Caco-2 (cell line): Measurements from ENCODE around the gene LENG8. TPM values are rescaled to one million over a fixed set of nuclear protein-coding genes. Genes with fewer than 3 reads are reported as not detected.

Experiments used
- BruUV-seq: library from RNA; stranded (reverse); fragments of 400-500 nt; replicated peaks from 2 replicates; lab custom pipeline; 2021; lab: Mats Ljungman, UMichigan
- CTCF ChIA-PET: fragments of 300-600 bp; sonication (Branson Sonifier 250); formaldehyde crosslinking; loops from one replicate; lab custom pipeline; 2022; ENCODE audit warnings: antibody characterized with exemption; lab: Charles Lee
- POLR2A ChIA-PET: fragments of 300-600 bp; sonication (Branson Sonifier 250); formaldehyde crosslinking; loops from one replicate; lab custom pipeline; 2022; ENCODE audit warnings: antibody characterized with exemption; lab: Charles Lee
- DNase-seq, 2 experiments: peaks; one replicate each; pipeline versions ENCODE4 v3.0.0 to v3.0.0-alpha.2; 2020 to 2022
- H3K27me3 ChIP-seq: replicated peaks from 2 replicates; pipeline ENCODE4 v1.6.0; 2011; ENCODE audit warnings: low read length; ENCODE audit not compliant: control insufficient read depth, insufficient read depth
- H3K36me3 ChIP-seq: 2 replicates; pipeline ENCODE4 v1.5.1; 2011; ENCODE audit warnings: low read length; ENCODE audit not compliant: control insufficient read depth, insufficient read depth
- H3K4me1 ChIP-seq: fragments of 250-450 bp; sonication (Bioruptor Pico); 2 replicates; pipeline ENCODE4 v1.5.1; 2020; ENCODE audit warnings: mild to moderate bottlenecking
- H3K4me3 ChIP-seq: 2 replicates; pipeline ENCODE4 v1.5.1; 2011; ENCODE audit warnings: low read depth, mild to moderate bottlenecking, control low read depth, low read length
- H3K9me3 ChIP-seq: fragments of 250-450 bp; sonication (Bioruptor Pico); 2 replicates; pipeline ENCODE4 v1.5.1; 2020; ENCODE audit warnings: mild to moderate bottlenecking, moderate library complexity
- H3K27ac Mint-ChIP-seq: one replicate; pipeline ENCODE4 v1.8.0; 2022; ENCODE audit warnings: mixed read lengths; ENCODE audit not compliant: unreplicated experiment
- H3K27me3 Mint-ChIP-seq: one replicate; pipeline ENCODE4 v1.8.0; 2022; ENCODE audit warnings: mixed read lengths; ENCODE audit not compliant: insufficient read depth, unreplicated experiment
- H3K36me3 Mint-ChIP-seq: one replicate; pipeline ENCODE4 v1.8.0; 2022; ENCODE audit warnings: mild to moderate bottlenecking, mixed read lengths; ENCODE audit not compliant: insufficient read depth, unreplicated experiment
- H3K4me1 Mint-ChIP-seq: one replicate; pipeline ENCODE4 v1.8.0; 2022; ENCODE audit warnings: low read depth, mixed read lengths; ENCODE audit not compliant: unreplicated experiment
- H3K4me3 Mint-ChIP-seq: one replicate; pipeline ENCODE4 v1.8.0; 2022; ENCODE audit warnings: mild to moderate bottlenecking, moderate library complexity, mixed read lengths; ENCODE audit not compliant: unreplicated experiment
- H3K9me3 Mint-ChIP-seq: one replicate; pipeline ENCODE4 v1.8.0; 2022; ENCODE audit warnings: mixed read lengths; ENCODE audit not compliant: unreplicated experiment
- intact Hi-C: fragments of 100-400 bp; cut with micrococcal nuclease; formaldehyde crosslinking; loops from one replicate; pipeline ENCODE4 v1.10.0; 2022; ENCODE audit not compliant: unreplicated experiment
- total RNA-seq: library from RNA; stranded (reverse); gene quantifications from 2 replicates; pipeline ENCODE4 v1.2.3, GENCODE V29; 2022
- TF ChIP-seq, protein P1 (sequence below), 2 experiments: fragments of 200-600 bp in 1 of 2; IDR thresholded peaks; 1 replicate in 1 of 2; 2 replicates in 1 of 2; pipeline versions ENCODE4 v1.5.1 to v1.8.0; 2011 to 2022; ENCODE audit warnings: antibody characterized with exemption in 1 of 2, control low read depth in 1 of 2, inconsistent platforms in 1 of 2, low read depth in 1 of 2, low read length in 1 of 2, mild to moderate bottlenecking in 1 of 2, moderate library complexity in 1 of 2; ENCODE audit not compliant: insufficient read depth in 1 of 2, severe bottlenecking in 1 of 2, unreplicated experiment in 1 of 2

The LENG8 gene
- total RNA-seq, 1 experiment from 2014 or later: 143 TPM

DNA sequence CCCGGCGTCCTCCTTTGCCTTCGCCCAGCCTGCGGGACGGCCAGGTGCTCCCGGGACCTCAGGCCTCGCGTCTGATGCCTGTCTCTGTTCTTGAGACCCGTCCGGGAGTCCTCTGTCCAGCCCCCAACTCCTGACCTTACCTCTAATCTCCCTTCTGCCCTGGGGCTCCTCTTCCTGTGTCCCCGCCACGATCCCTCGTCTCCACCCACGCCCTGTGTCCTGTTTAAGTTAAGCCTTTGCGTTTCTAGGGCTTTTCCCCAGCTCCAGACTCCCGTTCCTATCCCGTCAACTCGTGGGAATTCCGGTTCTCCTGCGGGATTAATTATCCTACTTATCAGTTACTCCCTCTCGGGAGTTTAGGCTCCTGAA, 686 bp downstream of the LENG8 start:
- peak overlapping the region; percentile 92 for H3K4me3 Mint-ChIP-seq
- no peaks in the 10 kb centered on the region for H3K9me3 ChIP-seq
- H3K9me3 Mint-ChIP-seq: no peaks in the 10 kb centered on the region
- no TSS peak for BruUV-seq
- peaks cover 22% of the 10 kb centered on the region for H3K4me1 ChIP-seq
- H3K27ac Mint-ChIP-seq: peak overlapping the region; percentile 94
- H3K4me3 ChIP-seq: peak overlapping the region; percentile 71
- TF ChIP-seq, protein P1, sequence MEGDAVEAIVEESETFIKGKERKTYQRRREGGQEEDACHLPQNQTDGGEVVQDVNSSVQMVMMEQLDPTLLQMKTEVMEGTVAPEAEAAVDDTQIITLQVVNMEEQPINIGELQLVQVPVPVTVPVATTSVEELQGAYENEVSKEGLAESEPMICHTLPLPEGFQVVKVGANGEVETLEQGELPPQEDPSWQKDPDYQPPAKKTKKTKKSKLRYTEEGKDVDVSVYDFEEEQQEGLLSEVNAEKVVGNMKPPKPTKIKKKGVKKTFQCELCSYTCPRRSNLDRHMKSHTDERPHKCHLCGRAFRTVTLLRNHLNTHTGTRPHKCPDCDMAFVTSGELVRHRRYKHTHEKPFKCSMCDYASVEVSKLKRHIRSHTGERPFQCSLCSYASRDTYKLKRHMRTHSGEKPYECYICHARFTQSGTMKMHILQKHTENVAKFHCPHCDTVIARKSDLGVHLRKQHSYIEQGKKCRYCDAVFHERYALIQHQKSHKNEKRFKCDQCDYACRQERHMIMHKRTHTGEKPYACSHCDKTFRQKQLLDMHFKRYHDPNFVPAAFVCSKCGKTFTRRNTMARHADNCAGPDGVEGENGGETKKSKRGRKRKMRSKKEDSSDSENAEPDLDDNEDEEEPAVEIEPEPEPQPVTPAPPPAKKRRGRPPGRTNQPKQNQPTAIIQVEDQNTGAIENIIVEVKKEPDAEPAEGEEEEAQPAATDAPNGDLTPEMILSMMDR (IDR thresholded peaks at IDR 0.05; ENCODE audit: insufficient read depth in 1 of 2, low read depth in 1 of 2, low read length in 1 of 2, severe bottlenecking in 1 of 2, unreplicated experiment in 1 of 2): no peak
- H3K4me1 Mint-ChIP-seq: peaks cover 13% of the 10 kb centered on the region
- POLR2A ChIA-PET: interaction anchor here (1.3 kb wide), 1 partner anchor 613 kb away, joined by 5 read pairs; the partner anchor contains the start of gene RDH13
- peaks cover 12% of the 10 kb centered on the region for H3K36me3 ChIP-seq
- no peak for DNase-seq
- intact Hi-C loops: loop anchor here (1.0 kb wide), 1 partner anchor 15 kb away; no protein-coding TSS in a partner anchor
- peaks cover 80% of the 10 kb centered on the region for H3K36me3 Mint-ChIP-seq
- no peaks in the 10 kb centered on the region for H3K27me3 ChIP-seq
- CTCF ChIA-PET: no interaction called here
- H3K27me3 Mint-ChIP-seq: no peaks in the 10 kb centered on the region

DNA sequence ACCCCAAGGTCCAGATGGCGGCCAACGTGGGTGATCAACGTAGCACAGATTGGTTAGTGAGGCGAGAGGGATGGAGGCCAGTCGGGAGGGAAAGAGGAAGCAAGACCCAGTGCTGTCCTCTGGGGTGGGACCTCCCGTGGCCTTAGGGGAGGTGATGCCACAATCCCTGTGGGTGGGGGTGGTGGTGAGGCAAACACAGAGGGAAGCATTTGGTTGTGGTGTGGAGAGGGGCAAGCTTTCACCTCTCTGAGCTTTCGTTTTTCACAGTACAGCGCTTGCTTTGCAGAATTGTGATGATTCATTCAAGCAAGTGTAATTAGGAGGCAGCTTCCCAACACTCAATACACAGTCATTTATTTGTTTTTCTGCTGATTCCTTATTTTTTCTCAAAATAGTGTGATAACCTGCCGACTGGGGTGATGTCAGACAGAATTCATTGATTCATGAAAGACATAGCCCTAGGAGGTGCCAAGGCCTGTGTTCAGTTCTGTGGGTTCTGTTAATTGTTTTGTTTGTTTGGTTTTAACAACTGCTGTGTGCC, 2.4 kb downstream of the LENG8 start:
- peak overlapping the region; percentile 92 for H3K4me3 Mint-ChIP-seq
- Histone ChIP-seq H3K4me1 (peaks cover 11% of the 10 kb centered on the region), H3K36me3 (peaks cover 11% of the 10 kb centered on the region), H3K9me3 (no peaks in the 10 kb centered on the region), H3K27me3 (no peaks in the 10 kb centered on the region), H3K4me3 (no peak overlapping the region)
- BruUV-seq: no TSS peak
- peak overlapping the region; percentile 94 for H3K27ac Mint-ChIP-seq
- intact Hi-C loops: no loop called here
- no peak for DNase-seq
- TF ChIP-seq, protein P1 (IDR thresholded peaks at IDR 0.05; ENCODE audit: insufficient read depth in 1 of 2, low read depth in 1 of 2, low read length in 1 of 2, severe bottlenecking in 1 of 2, unreplicated experiment in 1 of 2): no peak
- H3K4me1 Mint-ChIP-seq: peaks cover 13% of the 10 kb centered on the region
- H3K9me3 Mint-ChIP-seq: no peaks in the 10 kb centered on the region
- POLR2A ChIA-PET: no interaction called here
- CTCF ChIA-PET: no interaction called here
- H3K27me3 Mint-ChIP-seq: no peaks in the 10 kb centered on the region
- H3K36me3 Mint-ChIP-seq: peaks cover 85% of the 10 kb centered on the region

DNA sequence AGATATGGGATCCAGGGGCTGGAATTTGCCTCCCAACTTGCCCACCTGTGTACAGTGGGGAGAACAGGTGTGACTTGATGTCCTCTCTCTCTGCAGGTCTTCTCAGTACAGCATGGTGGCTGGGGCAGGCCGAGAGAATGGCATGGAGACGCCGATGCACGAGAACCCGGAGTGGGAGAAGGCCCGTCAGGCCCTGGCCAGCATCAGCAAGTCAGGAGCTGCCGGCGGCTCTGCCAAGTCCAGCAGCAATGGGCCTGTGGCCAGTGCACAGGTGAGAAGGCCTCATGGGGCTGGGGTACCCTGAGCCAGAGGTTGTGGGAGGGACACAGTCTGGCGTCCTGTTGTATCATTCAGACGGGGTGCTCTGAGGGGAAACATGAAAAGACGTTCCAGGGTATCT, 3.0 kb downstream of the LENG8 start:
- peaks cover 8% of the 10 kb centered on the region for H3K4me1 ChIP-seq
- H3K36me3 Mint-ChIP-seq: peaks cover 88% of the 10 kb centered on the region
- ChIA-PET CTCF (no interaction called here), POLR2A (no interaction called here)
- no peaks in the 10 kb centered on the region for H3K9me3 ChIP-seq
- TF ChIP-seq, protein P1 (IDR thresholded peaks at IDR 0.05; ENCODE audit: insufficient read depth in 1 of 2, low read depth in 1 of 2, low read length in 1 of 2, severe bottlenecking in 1 of 2, unreplicated experiment in 1 of 2): no peak
- no peak overlapping the region for H3K4me3 ChIP-seq
- H3K27ac Mint-ChIP-seq: no peak overlapping the region
- peaks cover 11% of the 10 kb centered on the region for H3K36me3 ChIP-seq
- no peaks in the 10 kb centered on the region for H3K27me3 Mint-ChIP-seq
- peaks cover 13% of the 10 kb centered on the region for H3K4me1 Mint-ChIP-seq
- H3K4me3 Mint-ChIP-seq: no peak overlapping the region
- intact Hi-C loops: no loop called here
- no peaks in the 10 kb centered on the region for H3K27me3 ChIP-seq
- no peaks in the 10 kb centered on the region for H3K9me3 Mint-ChIP-seq
- DNase-seq: no peak
- no TSS peak for BruUV-seq
